OCI-LY1 (cell line): ENCODE results near the gene ACTN2.

ENCODE experiments used
- H2AFZ ChIP-seq: fragments of 200-600 bp; sonication (generic), shearing (Covaris generic); 2 replicates; pipeline ENCODE4 v1.6.0; 2014; ENCODE audit warnings: antibody characterized with exemption, mild to moderate bottlenecking, low read length
- H3F3A ChIP-seq: fragments of 200-600 bp; sonication (generic), shearing (Covaris generic); 2 replicates; pipeline ENCODE4 v1.6.0; 2014; ENCODE audit warnings: mild to moderate bottlenecking, antibody characterized with exemption, low read length, moderate library complexity; ENCODE audit not compliant: insufficient read depth
- H3K27ac ChIP-seq: fragments of 200-600 bp; sonication (generic); 2 replicates; pipeline ENCODE4 v1.5.1; 2014; ENCODE audit warnings: low read length, mixed run types, mild to moderate bottlenecking, low read depth; ENCODE audit not compliant: poor library complexity, severe bottlenecking
- H3K27me3 ChIP-seq: fragments of 200-600 bp; sonication (generic); 2 replicates; pipeline ENCODE4 v1.6.0; 2014; ENCODE audit warnings: antibody characterized with exemption, mild to moderate bottlenecking, low read length, moderate library complexity; ENCODE audit not compliant: insufficient read depth
- H3K36me3 ChIP-seq: fragments of 200-600 bp; sonication (generic); 2 replicates; pipeline ENCODE4 v1.6.1; 2014; ENCODE audit warnings: mild to moderate bottlenecking, antibody characterized with exemption, low read length, moderate library complexity, mixed read lengths; ENCODE audit not compliant: insufficient read depth
- H3K4me1 ChIP-seq: fragments of 200-600 bp; sonication (generic); 2 replicates; pipeline ENCODE4 v1.5.1; 2014; ENCODE audit warnings: mild to moderate bottlenecking, low read length, moderate library complexity; ENCODE audit not compliant: insufficient read depth, severe bottlenecking
- H3K4me2 ChIP-seq: fragments of 200-600 bp; sonication (generic), shearing (Covaris generic); 2 replicates; pipeline ENCODE4 v1.6.1; 2014; ENCODE audit warnings: low read length
- H3K4me3 ChIP-seq: fragments of 200-600 bp; sonication (generic); 2 replicates; pipeline ENCODE4 v1.5.1; 2014; ENCODE audit warnings: low read length, low read depth, mild to moderate bottlenecking, mixed read lengths; ENCODE audit not compliant: poor library complexity, severe bottlenecking
- H3K79me2 ChIP-seq: fragments of 200-600 bp; shearing (Covaris generic); 2 replicates; pipeline ENCODE4 v1.6.1; 2016; ENCODE audit warnings: mixed run types, low read length, mixed read lengths; ENCODE audit not compliant: insufficient read depth
- H3K9ac ChIP-seq: fragments of 200-600 bp; sonication (generic), shearing (Covaris generic); 2 replicates; pipeline ENCODE4 v1.6.1; 2014; ENCODE audit warnings: mild to moderate bottlenecking, low read length, mixed read lengths
- H3K9me2 ChIP-seq: fragments of 200-600 bp; sonication (generic), shearing (Covaris generic); 2 replicates; pipeline ENCODE4 v1.6.1; 2014; ENCODE audit warnings: low read depth, mild to moderate bottlenecking, low read length, mixed read lengths
- H3K9me3 ChIP-seq: fragments of 200-600 bp; shearing (Covaris generic); 2 replicates; pipeline ENCODE4 v1.6.1; 2014; ENCODE audit warnings: low read length, mixed read lengths
- H4K20me1 ChIP-seq: fragments of 200-600 bp; sonication (generic), shearing (Covaris generic); 2 replicates; pipeline ENCODE4 v1.6.0; 2016; ENCODE audit warnings: mild to moderate bottlenecking, low read length; ENCODE audit not compliant: insufficient read depth
- EZH2 ChIP-seq: fragments of 200-600 bp; sonication (generic), shearing (Covaris generic); IDR thresholded peaks from 2 replicates; pipeline ENCODE4 v1.8.0; 2017; ENCODE audit warnings: borderline replicate concordance, mixed run types, mild to moderate bottlenecking, antibody characterized with exemption, low read length, moderate library complexity, mixed read lengths
- TF ChIP-seq, protein P1 (sequence below): fragments of 200-600 bp; sonication (generic), shearing (Covaris generic); IDR thresholded peaks from 2 replicates; pipeline ENCODE4 v1.5.1; 2017; ENCODE audit warnings: mild to moderate bottlenecking, antibody characterized with exemption, low read length, moderate library complexity, mixed read lengths

Gene ACTN2

GRCh38 chr1:236779312-236779711, 93.0 kb downstream of the ACTN2 start:
- Histone ChIP-seq H3K9me2 (no peaks in the 10 kb centered on the region), H3K9ac (no peak overlapping the region), H3K9me3 (no peaks in the 10 kb centered on the region), H3F3A (no peaks in the 10 kb centered on the region), H3K36me3 (no peaks in the 10 kb centered on the region), H3K79me2 (no peaks in the 10 kb centered on the region), H3K27ac (no peak overlapping the region), H2AFZ (no peak overlapping the region), H4K20me1 (no peaks in the 10 kb centered on the region), H3K4me2 (no peak overlapping the region), H3K4me3 (no peak overlapping the region), H3K4me1 (no peaks in the 10 kb centered on the region), H3K27me3 (no peaks in the 10 kb centered on the region)
- TF ChIP-seq, protein P1, sequence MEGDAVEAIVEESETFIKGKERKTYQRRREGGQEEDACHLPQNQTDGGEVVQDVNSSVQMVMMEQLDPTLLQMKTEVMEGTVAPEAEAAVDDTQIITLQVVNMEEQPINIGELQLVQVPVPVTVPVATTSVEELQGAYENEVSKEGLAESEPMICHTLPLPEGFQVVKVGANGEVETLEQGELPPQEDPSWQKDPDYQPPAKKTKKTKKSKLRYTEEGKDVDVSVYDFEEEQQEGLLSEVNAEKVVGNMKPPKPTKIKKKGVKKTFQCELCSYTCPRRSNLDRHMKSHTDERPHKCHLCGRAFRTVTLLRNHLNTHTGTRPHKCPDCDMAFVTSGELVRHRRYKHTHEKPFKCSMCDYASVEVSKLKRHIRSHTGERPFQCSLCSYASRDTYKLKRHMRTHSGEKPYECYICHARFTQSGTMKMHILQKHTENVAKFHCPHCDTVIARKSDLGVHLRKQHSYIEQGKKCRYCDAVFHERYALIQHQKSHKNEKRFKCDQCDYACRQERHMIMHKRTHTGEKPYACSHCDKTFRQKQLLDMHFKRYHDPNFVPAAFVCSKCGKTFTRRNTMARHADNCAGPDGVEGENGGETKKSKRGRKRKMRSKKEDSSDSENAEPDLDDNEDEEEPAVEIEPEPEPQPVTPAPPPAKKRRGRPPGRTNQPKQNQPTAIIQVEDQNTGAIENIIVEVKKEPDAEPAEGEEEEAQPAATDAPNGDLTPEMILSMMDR, result no peak
- TF ChIP-seq EZH2, result no peak

DNA sequence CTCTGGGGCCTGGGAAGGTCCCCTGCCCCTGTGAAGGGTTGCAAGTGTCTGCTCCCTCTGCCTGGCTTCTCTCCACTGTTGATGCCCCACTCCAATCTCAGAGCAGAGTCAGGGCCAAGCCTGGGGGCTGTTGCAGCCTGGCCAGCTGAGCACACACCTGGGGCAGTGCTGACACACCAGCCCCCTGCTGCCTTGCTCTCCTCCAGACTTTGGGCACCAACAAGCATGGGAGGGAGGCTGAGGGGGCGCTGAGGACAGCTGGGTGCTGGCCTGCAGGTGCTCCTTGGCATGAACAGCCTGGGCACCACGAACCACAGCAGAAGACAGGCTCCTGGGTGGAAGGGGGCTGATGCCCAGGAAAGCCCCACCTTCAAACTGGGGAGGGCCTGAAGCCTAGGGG, 99.2 kb downstream of the ACTN2 start:
- H3K27ac ChIP-seq, result no peak overlapping the region
- TF ChIP-seq, protein P1, result no peak
- TF ChIP-seq EZH2, result no peak
- H3K9ac ChIP-seq, result no peak overlapping the region
- no peaks in the 10 kb centered on the region for H4K20me1 ChIP-seq
- peaks cover 2% of the 10 kb centered on the region; the same call in 1 of the 2 replicates for H3K9me3 ChIP-seq
- no peak overlapping the region for H3K4me3 ChIP-seq
- H3F3A ChIP-seq, result no peaks in the 10 kb centered on the region
- no peaks in the 10 kb centered on the region for H3K4me1 ChIP-seq
- H2AFZ ChIP-seq, result no peak overlapping the region
- H3K27me3 ChIP-seq, result no peaks in the 10 kb centered on the region; the same call in 1 of the 2 replicates
- no peak overlapping the region for H3K4me2 ChIP-seq
- no peaks in the 10 kb centered on the region for H3K36me3 ChIP-seq
- H3K9me2 ChIP-seq, result no peaks in the 10 kb centered on the region
- H3K79me2 ChIP-seq, result no peaks in the 10 kb centered on the region

GRCh38 chr1:236786453-236786852, 100.2 kb downstream of the ACTN2 start:
- no peak overlapping the region for H3K27ac ChIP-seq
- no peak overlapping the region for H3K4me3 ChIP-seq
- no peaks in the 10 kb centered on the region; the same call in 1 of the 2 replicates for H3K27me3 ChIP-seq
- no peaks in the 10 kb centered on the region for H3K79me2 ChIP-seq
- no peak overlapping the region for H3K4me2 ChIP-seq
- H3K9ac ChIP-seq, result no peak overlapping the region
- no peaks in the 10 kb centered on the region for H3K9me2 ChIP-seq
- H3K4me1 ChIP-seq, result no peaks in the 10 kb centered on the region
- H3K9me3 ChIP-seq, result peaks cover 2% of the 10 kb centered on the region; the same call in 1 of the 2 replicates
- H2AFZ ChIP-seq, result no peak overlapping the region
- H3F3A ChIP-seq, result no peaks in the 10 kb centered on the region
- TF ChIP-seq, protein P1, result no peak
- TF ChIP-seq EZH2, result no peak
- no peaks in the 10 kb centered on the region for H3K36me3 ChIP-seq
- no peaks in the 10 kb centered on the region for H4K20me1 ChIP-seq
